ENCODE measurements around the gene KTN1.

DNA sequence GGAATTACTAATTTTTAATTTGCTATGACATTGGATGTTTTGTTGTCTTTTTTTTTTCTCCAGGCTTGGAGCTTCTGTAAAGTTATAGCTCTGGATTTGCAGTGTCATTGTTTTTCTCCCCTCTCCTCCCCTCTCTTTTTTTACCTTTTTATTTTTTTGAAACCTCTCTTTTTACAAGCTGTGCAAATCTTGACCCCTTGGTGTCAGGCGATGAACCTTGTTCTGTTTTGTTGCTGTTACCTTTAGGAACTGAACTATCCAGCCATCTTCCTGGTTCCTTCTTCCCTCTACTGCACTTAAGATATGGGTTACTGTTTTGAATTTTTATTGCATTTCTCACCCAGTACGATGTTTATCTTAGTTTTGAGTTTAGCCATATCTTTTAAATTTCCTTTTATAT is 13.7 kb downstream of the KTN1 start:
- TF ChIP-seq, protein P1, sequence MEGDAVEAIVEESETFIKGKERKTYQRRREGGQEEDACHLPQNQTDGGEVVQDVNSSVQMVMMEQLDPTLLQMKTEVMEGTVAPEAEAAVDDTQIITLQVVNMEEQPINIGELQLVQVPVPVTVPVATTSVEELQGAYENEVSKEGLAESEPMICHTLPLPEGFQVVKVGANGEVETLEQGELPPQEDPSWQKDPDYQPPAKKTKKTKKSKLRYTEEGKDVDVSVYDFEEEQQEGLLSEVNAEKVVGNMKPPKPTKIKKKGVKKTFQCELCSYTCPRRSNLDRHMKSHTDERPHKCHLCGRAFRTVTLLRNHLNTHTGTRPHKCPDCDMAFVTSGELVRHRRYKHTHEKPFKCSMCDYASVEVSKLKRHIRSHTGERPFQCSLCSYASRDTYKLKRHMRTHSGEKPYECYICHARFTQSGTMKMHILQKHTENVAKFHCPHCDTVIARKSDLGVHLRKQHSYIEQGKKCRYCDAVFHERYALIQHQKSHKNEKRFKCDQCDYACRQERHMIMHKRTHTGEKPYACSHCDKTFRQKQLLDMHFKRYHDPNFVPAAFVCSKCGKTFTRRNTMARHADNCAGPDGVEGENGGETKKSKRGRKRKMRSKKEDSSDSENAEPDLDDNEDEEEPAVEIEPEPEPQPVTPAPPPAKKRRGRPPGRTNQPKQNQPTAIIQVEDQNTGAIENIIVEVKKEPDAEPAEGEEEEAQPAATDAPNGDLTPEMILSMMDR (conservative IDR thresholded peaks at IDR 0.05; ENCODE audit: low read depth, low read length): no peak
- no peak for TF ChIP-seq EZH2 (IDR thresholded peaks at IDR 0.05; ENCODE audit: borderline replicate concordance, low read depth, low read length, poor library complexity, severe bottlenecking)

Measured in A673 (cell line).